ENCODE results near the gene TNS3.

The TNS3 gene

DNA sequence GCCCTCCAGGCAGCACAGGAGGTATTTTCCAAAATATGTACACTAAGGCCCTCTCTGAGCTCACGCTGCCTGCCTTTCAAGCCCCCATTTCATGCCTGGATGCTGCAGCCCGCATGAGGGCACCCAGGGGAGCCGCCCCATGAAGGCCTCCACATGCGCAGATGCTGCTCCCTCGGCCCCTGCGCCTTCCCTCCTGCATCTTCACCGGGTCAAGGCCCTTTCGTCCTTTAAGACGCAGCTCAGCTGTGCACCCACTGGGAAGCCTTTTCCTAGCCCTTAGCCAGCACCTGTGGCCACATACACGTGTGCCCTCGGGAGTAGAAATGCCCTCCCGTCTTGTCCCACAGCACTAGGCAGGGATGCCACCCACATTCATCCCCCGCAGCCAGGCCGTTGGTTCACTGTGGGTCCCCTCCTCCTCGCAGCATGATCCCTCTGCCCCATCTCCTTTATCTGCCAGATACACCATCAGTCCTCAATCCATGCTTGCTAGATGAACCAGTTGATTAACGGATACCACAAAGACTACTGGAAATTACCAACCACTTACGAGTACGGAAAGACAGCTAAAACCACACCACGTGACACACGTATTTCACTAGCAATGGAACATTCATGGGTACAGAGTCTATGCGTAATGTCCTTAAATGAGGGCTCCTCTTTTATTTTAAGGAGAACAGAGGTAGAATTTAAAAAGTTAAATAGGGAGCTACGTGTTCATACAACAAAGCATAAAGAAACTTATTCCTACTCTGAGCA lies 278.0 kb downstream of the TNS3 start:
- no peak overlapping the region for H3K4me3 ChIP-seq (ENCODE audit: low read depth, low read length)
- no peak for DNase-seq
- no peaks in the 10 kb centered on the region for H3K9me3 ChIP-seq (ENCODE audit: severe bottlenecking)
- no peak for TF ChIP-seq CTCF (IDR thresholded peaks at IDR 0.05; ENCODE audit: low read depth, low read length)
- H3K27me3 ChIP-seq (ENCODE audit: insufficient read depth, low read depth, severe bottlenecking), result no peaks in the 10 kb centered on the region
- no peak overlapping the region for H3K27ac ChIP-seq
- H3K36me3 ChIP-seq, result no peaks in the 10 kb centered on the region

DNA sequence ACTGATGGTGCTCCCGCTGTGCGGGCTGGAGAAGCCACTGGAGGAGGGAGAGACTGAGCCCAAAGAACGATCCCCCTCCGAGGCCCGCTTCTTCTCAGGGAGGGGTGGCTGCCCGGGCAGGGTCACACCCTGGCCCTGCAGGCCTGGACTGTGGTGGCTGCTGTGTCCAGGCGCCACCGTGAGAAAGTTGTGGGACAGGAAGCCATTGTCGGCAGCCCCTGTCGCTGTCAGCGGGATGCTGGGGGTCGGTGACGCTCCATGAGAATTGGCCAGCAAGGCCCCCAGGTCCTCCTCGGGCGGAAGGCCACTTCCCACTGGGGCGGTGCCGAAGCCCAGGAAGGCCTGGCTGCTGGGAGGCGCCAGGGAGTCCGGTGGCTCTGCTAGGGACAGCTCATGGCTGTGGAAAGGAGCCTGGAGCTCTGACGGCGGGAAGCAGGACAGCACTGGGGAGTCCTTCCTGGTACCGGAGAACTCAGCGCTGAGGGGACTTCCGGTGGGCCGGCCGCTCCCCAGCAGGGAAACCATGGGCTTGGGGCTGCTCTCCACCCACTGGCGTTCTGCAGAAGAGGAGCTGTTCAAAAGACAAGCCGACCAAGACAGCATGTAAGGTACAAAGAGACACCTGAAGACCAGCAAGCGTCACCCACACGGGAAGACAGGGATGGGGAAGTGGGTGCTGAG lies 278.8 kb downstream of the TNS3 start:
- no peak for DNase-seq
- no peak for TF ChIP-seq CTCF (IDR thresholded peaks at IDR 0.05; ENCODE audit: low read depth, low read length)
- Histone ChIP-seq H3K36me3 (no peaks in the 10 kb centered on the region), H3K27me3 (ENCODE audit: insufficient read depth, low read depth, severe bottlenecking) (no peaks in the 10 kb centered on the region), H3K4me3 (ENCODE audit: low read depth, low read length) (no peak overlapping the region), H3K9me3 (ENCODE audit: severe bottlenecking) (no peaks in the 10 kb centered on the region), H3K27ac (no peak overlapping the region)

DNA sequence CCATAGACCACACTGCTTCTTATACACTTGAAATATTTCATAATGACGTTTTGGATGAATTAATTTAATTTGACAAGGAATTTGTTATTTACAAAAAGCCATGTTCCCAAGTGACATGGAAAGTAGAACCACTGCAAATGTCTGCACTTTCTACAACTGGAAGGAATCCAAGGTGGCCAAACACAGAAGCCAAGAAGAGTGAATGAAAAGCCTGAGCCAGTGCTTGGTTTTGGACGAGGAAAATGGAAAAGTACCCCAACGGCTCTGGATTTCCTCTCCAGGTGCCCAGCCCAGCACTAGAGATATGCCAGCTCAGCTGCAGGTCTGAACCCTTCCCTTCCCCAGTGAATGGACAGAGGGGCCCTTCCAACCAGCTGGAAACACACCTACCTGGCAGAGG lies 279.4 kb downstream of the TNS3 start:
- no peaks in the 10 kb centered on the region for H3K27me3 ChIP-seq (ENCODE audit: insufficient read depth, low read depth, severe bottlenecking)
- no peak for DNase-seq
- H3K9me3 ChIP-seq (ENCODE audit: severe bottlenecking), result no peaks in the 10 kb centered on the region
- no peak overlapping the region for H3K27ac ChIP-seq
- H3K4me3 ChIP-seq (ENCODE audit: low read depth, low read length), result no peak overlapping the region
- no peaks in the 10 kb centered on the region for H3K36me3 ChIP-seq
- TF ChIP-seq CTCF (IDR thresholded peaks at IDR 0.05; ENCODE audit: low read depth, low read length), result no peak

DNA sequence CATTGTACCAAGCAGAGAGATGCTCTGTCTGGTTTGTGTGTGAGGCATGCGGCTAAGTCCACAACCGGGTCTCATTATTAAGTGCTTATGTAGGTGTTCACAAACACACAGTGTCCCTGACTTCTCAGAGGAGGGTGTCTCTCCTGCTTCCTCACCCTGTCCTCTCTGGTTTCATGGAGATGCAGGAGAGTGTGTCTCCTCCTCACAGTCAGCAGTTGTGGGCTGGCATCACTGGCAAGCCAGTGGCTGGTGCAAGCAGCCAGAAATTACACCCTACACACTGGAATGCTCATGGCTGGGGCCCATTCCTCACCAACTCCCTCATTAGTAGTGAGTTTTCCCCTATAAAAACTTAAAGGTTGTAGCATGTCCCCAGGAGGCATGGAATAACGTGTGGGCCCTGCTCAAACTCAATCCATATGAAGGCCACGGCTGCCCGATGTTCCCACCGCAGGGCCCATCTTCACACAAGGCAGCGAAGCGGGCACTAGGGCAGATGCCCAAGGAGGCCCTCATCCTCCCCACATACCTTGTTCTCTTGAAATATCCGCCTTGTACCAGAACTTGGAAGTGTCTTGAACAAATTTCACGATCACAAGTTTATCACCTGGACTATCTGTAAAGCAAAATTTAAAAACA lies 280.1 kb downstream of the TNS3 start:
- H3K4me3 ChIP-seq (ENCODE audit: low read depth, low read length), result no peak overlapping the region
- no peaks in the 10 kb centered on the region for H3K9me3 ChIP-seq (ENCODE audit: severe bottlenecking)
- DNase-seq, result no peak
- H3K27me3 ChIP-seq (ENCODE audit: insufficient read depth, low read depth, severe bottlenecking), result no peaks in the 10 kb centered on the region
- no peak for TF ChIP-seq CTCF (IDR thresholded peaks at IDR 0.05; ENCODE audit: low read depth, low read length)
- H3K27ac ChIP-seq, result no peak overlapping the region
- H3K36me3 ChIP-seq, result no peaks in the 10 kb centered on the region

DNA sequence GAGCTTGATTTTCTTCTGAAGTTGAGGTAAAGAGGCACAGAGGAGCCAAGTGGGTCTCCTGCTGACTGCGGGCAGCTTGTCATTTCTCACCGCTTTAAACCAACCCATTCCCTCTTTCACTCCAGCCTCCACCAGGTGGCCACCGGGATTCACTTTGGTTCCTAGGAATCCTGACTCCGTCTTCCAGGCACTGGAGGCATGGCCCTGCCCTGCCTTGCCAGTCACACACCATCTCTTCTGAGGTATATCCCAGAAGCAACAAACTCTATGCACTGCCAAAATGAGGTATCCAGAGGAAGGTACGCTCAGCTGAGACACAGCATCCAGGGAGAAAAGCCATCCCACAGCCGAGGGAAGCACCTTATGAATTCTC lies 280.8 kb downstream of the TNS3 start:
- H3K27me3 ChIP-seq (ENCODE audit: insufficient read depth, low read depth, severe bottlenecking), result no peaks in the 10 kb centered on the region
- no peak for TF ChIP-seq CTCF (IDR thresholded peaks at IDR 0.05; ENCODE audit: low read depth, low read length)

More for the DNA sequence above, 280.8 kb downstream of the TNS3 start:
- Histone ChIP-seq H3K36me3 (no peaks in the 10 kb centered on the region), H3K27ac (no peak overlapping the region), H3K9me3 (ENCODE audit: severe bottlenecking) (no peaks in the 10 kb centered on the region), H3K4me3 (ENCODE audit: low read depth, low read length) (no peak overlapping the region)
- DNase-seq, result no peak
